GM12891 (cell line): ENCODE results near the gene NPM1.

ENCODE experiments used
- POLR2A ChIP-seq: IDR thresholded peaks from 2 replicates; pipeline ENCODE4 v1.6.1; 2011; ENCODE audit warnings: low read depth, low read length, control low read depth
- POLR2AphosphoS5 ChIP-seq: IDR thresholded peaks from 2 replicates; pipeline ENCODE4 v1.6.1; 2011; ENCODE audit warnings: low read depth, low read length, control low read depth

GRCh38 chr5:171418982-171419687, 31.5 kb downstream of the NPM1 start, which contains the start of gene FGF18:
- TF ChIP-seq POLR2A = no peak
- TF ChIP-seq POLR2AphosphoS5 = no peak
